MM.1S (cell line): ENCODE measurements around the gene HJURP.

Source experiments
- CTCF ChIP-seq: fragments of 300-600 bp; sonication (generic); IDR thresholded peaks from 2 replicates; pipeline ENCODE4 v1.5.1; 2016; ENCODE audit warnings: antibody characterized with exemption, low read length, mixed read lengths
- EZH2 ChIP-seq: fragments of 300-600 bp; sonication (generic); optimal IDR thresholded peaks from 2 replicates; pipeline ENCODE3; 2017; ENCODE audit warnings: low read depth, mild to moderate bottlenecking, antibody characterized with exemption, low read length, mixed read lengths

- TF ChIP-seq EZH2 (no peak), CTCF (no peak)
Observed at GRCh38 chr2:233831861-233832260, 22.5 kb downstream of the HJURP start.
